Chondrocyte (in vitro differentiated cells): ENCODE results near the gene LRRC75B. TPM values are rescaled to one million over a fixed set of nuclear protein-coding genes. Genes with fewer than 3 reads are reported as not detected.
A peak's percentile ranks its signal among the peaks of the same experiment; 100 is the strongest.

Experiments
- DNase-seq: peaks from one replicate; pipeline ENCODE4 v3.0.0; 2021; ENCODE audit warnings: mixed read lengths, low spot score
- H3K27ac Mint-ChIP-seq: one replicate; pipeline ENCODE4 v1.8.0; 2021; ENCODE audit warnings: mild to moderate bottlenecking, moderate library complexity, mixed read lengths; ENCODE audit not compliant: unreplicated experiment
- H3K27me3 Mint-ChIP-seq: 2 replicates; pipeline ENCODE4 v1.8.0; 2021; ENCODE audit warnings: low read depth, mixed read lengths
- H3K36me3 Mint-ChIP-seq: 2 replicates; pipeline ENCODE4 v1.8.0; 2021; ENCODE audit warnings: low read depth, mixed read lengths
- H3K4me1 Mint-ChIP-seq: 2 replicates; pipeline ENCODE4 v1.8.0; 2021; ENCODE audit warnings: low read depth, mild to moderate bottlenecking, mixed read lengths
- H3K4me3 Mint-ChIP-seq: one replicate; pipeline ENCODE4 v1.8.0; 2021; ENCODE audit warnings: mild to moderate bottlenecking, moderate library complexity, mixed read lengths; ENCODE audit not compliant: unreplicated experiment
- H3K9me3 Mint-ChIP-seq: 2 replicates; pipeline ENCODE4 v1.8.0; 2021; ENCODE audit warnings: low read depth, mixed read lengths
- total RNA-seq: library from RNA; stranded (reverse); gene quantifications from 3 replicates; pipeline ENCODE4 v1.2.1, GENCODE V29; 2021
- TF ChIP-seq, protein P1 (sequence below): fragments of 200-600 bp; sonication (generic); IDR thresholded peaks from 2 replicates; pipeline ENCODE4 v1.5.0; 2021; ENCODE audit warnings: antibody characterized with exemption, mild to moderate bottlenecking, moderate library complexity

LRRC75B gene
- total RNA-seq, 1 donor from 2014 or later = 8.6 TPM

DNA sequence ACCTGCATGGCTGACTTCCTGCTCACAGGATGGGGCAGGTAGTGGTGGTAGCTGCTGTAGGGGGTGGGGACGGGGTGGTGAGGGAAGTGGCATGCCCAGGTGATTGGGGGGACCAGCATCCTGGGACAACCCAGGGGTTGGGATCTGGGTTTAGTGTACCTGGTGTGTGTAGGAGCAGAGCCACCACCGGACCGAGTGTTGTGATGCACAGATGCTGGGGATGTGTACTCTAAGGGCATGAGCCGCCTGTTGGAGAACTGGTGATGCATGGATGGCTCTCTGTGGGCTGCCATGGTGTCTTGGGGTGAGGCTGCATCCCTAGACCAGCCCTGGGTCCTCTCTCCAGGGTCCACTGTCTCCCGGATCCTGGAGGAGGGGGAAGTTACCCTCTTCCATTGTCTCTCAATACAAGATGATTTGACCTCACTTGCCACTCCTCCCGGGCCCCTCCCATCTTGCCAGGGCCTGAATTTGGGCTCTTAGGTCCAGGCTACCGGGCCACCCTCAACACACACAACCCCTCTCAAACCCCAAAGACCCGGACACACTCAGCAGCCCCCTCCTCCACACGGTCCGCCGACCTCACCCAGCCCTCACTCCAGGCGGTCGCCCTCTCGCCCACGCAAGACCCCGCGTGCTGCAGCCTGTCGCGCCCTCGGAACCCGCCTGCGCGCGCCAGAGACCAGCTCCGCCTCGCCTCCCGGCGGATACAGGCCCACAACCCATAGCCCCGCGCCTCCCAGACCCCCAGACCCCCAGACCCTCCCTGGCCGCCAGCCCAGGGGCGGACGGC, 619 bp downstream of the LRRC75B start:
- H3K4me1 Mint-ChIP-seq = peaks cover 9% of the 10 kb centered on the region
- peak overlapping the region; percentile 49 for H3K27ac Mint-ChIP-seq
- no peaks in the 10 kb centered on the region for H3K27me3 Mint-ChIP-seq
- no peak for DNase-seq
- TF ChIP-seq, protein P1, sequence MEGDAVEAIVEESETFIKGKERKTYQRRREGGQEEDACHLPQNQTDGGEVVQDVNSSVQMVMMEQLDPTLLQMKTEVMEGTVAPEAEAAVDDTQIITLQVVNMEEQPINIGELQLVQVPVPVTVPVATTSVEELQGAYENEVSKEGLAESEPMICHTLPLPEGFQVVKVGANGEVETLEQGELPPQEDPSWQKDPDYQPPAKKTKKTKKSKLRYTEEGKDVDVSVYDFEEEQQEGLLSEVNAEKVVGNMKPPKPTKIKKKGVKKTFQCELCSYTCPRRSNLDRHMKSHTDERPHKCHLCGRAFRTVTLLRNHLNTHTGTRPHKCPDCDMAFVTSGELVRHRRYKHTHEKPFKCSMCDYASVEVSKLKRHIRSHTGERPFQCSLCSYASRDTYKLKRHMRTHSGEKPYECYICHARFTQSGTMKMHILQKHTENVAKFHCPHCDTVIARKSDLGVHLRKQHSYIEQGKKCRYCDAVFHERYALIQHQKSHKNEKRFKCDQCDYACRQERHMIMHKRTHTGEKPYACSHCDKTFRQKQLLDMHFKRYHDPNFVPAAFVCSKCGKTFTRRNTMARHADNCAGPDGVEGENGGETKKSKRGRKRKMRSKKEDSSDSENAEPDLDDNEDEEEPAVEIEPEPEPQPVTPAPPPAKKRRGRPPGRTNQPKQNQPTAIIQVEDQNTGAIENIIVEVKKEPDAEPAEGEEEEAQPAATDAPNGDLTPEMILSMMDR = peak; percentile 19
- no peaks in the 10 kb centered on the region for H3K9me3 Mint-ChIP-seq
- peak overlapping the region; percentile 80 for H3K4me3 Mint-ChIP-seq
- H3K36me3 Mint-ChIP-seq = no peaks in the 10 kb centered on the region

DNA sequence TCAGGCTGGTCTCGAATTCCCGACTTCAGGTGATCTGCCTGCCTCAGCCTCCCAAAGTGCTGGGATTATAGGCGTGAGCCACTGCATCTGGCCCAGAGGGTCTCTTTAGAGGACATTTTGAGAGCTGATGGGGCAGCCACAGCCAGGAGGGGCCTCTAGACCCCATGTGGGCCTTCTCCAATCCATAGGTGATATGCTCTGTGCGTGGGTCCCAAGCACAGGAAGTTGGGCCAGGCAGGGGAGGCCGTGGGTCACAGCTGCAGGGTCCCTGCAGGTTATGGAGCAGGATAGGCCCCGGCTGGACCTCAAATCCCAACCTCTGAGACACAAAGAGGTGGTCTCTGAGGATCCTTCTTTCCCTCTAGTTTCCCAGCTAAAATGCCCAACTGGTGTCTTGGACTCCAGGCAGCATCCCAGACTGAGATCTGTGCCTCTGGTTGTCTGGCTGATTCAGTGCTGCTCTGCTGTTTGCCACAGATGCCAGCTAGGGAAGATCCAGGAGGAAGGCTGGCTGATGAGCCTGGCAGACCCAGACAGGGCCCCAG, 1.5 kb downstream of the LRRC75B start:
- no peak for DNase-seq
- TF ChIP-seq, protein P1 = no peak
- no peaks in the 10 kb centered on the region for H3K9me3 Mint-ChIP-seq
- H3K4me3 Mint-ChIP-seq = peak overlapping the region; percentile 19
- H3K36me3 Mint-ChIP-seq = no peaks in the 10 kb centered on the region
- no peak overlapping the region for H3K27ac Mint-ChIP-seq
- H3K4me1 Mint-ChIP-seq = peaks cover 9% of the 10 kb centered on the region
- no peaks in the 10 kb centered on the region for H3K27me3 Mint-ChIP-seq

DNA sequence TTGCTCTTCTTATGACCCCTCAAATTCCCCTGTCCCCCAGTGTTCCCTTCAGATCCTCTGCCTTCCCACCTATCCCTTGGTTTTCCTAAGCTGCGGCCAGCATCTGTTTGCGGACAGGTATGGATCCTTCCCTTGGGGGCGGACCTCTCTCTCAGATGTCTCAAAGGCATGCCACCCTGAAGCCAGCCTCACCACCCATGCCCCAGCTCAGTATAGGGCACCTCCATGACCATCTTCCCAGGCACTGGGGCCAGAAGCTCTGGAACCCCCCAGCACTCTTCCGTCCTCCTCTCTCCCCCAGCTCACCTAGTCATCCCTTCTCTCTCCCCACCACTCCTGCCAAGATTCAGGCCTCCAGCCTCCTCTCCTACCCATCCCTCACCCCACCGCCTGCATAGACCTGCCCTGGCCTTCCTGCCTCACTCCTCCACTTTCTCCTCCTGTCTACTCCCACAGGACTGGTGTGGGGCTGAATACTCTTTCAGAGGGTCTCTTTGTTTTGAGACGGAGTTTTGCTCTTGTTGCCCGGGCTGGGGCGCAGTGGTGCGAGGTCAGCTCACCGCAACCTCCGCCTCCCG, 2.2 kb downstream of the LRRC75B start:
- TF ChIP-seq, protein P1 = no peak
- no peak for DNase-seq
- H3K9me3 Mint-ChIP-seq = no peaks in the 10 kb centered on the region
- H3K27me3 Mint-ChIP-seq = no peaks in the 10 kb centered on the region
- H3K4me1 Mint-ChIP-seq = peaks cover 9% of the 10 kb centered on the region
- H3K4me3 Mint-ChIP-seq = no peak overlapping the region
- no peak overlapping the region for H3K27ac Mint-ChIP-seq
- H3K36me3 Mint-ChIP-seq = no peaks in the 10 kb centered on the region

DNA sequence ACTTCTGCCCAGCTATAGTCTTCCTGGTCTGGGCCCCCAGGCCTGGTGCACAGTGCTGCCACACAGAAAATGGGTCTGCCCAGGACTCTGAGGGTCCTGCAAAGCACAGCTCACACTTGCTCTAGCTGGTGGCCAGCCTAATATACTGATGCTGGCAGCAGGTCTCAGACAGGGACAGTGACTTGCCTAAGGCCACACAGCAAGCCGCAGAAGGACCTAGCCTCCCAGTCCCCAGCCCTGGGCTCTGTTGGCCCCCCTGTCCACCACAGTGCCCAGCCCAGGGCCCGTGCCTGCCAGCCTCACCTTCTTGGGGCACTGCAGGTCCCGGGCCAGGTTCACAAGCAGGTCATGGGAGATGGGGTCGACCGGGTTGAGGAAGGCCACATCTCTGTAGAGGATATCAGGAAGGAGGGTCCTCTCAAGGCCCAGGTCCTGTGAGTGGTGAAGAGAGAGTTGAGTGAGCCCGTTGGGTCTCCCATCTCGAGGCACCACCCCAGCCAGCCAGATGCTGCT, 3.3 kb downstream of the LRRC75B start:
- Mint-ChIP-seq H3K27ac (no peak overlapping the region), H3K36me3 (no peaks in the 10 kb centered on the region), H3K9me3 (no peaks in the 10 kb centered on the region), H3K4me3 (no peak overlapping the region), H3K27me3 (no peaks in the 10 kb centered on the region), H3K4me1 (peaks cover 11% of the 10 kb centered on the region)
- DNase-seq = peak; percentile 85
- TF ChIP-seq, protein P1 = no peak

DNA sequence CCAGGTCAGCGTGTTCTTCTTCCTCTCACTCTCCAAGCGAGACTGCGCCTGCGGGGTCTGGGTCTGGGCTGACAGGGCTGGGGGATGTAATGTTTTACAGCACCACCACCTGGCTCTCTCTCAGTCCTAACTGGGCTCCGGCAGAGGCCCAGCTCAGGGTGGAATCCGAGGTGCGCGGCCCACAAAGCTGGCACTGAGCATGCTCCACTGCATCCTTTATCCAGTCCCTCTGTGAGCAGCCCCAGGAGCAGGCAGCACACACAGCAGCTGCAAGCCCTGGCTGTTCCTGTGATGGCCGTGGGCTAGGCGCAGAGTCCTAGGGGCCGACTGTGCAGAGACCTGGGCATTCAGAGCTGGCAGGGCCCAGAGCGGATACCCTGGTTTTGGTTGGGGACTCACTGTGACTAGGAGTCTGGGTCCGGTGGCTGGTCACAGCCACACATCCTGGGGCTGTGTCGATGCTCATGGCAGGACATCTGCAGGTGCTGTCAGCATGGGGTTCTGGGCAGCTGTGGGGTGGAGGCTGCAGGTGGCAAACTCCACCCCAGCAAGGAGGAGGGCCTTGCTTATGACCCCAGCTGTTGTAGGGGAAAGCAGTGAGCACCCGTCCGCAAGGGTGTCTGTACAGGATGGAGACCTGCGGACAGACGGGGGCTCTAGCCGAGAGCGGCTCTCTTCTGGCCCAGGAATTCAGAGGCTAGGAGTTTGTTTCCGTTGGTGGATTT, 4.0 kb downstream of the LRRC75B start:
- H3K4me1 Mint-ChIP-seq = peaks cover 18% of the 10 kb centered on the region
- H3K27me3 Mint-ChIP-seq = no peaks in the 10 kb centered on the region
- TF ChIP-seq, protein P1 = no peak
- no peak overlapping the region for H3K27ac Mint-ChIP-seq
- no peaks in the 10 kb centered on the region for H3K36me3 Mint-ChIP-seq
- H3K4me3 Mint-ChIP-seq = no peak overlapping the region
- DNase-seq = peak; percentile 53
- no peaks in the 10 kb centered on the region for H3K9me3 Mint-ChIP-seq
